ENCODE measurements around the gene CTSO.

CTSO gene

DNA sequence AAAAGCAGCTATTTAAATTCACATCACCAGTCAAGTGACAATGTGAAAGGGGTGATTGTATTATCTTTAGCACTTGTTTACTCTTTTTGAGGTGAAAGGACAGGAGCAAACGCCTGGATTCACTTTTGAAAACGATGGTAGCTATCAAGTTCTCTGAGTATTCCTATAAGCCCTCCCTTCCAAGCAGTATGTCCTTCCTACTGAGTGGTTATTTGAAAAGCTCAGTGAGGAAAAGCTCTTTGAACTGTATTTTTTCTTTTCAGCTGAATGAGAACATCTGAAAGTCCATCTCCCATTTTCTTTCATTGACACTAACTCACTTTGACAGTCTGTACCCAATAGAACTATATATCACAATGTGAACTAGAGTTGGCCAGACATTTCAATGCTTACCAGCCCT lies 9.1 kb upstream of the CTSO start:
- no peak for ATAC-seq
- TF ChIP-seq BACH2 (CRISPR knock-in tag; IDR thresholded peaks at IDR 0.05; ENCODE audit: borderline replicate concordance) (no peak), RARB (CRISPR knock-in tag; IDR thresholded peaks at IDR 0.05) (no peak), SNAI2 (CRISPR knock-in tag; IDR thresholded peaks at IDR 0.05) (no peak), ZNF565 (CRISPR knock-in tag; conservative IDR thresholded peaks at IDR 0.05; ENCODE audit: low read depth) (no peak), ZNF8 (CRISPR knock-in tag; IDR thresholded peaks at IDR 0.05) (no peak), PPARA (CRISPR knock-in tag; IDR thresholded peaks at IDR 0.05; ENCODE audit: borderline replicate concordance) (no peak), TCF4 (CRISPR knock-in tag; IDR thresholded peaks at IDR 0.05; ENCODE audit: borderline replicate concordance) (no peak), ESRRG (CRISPR knock-in tag; IDR thresholded peaks at IDR 0.05) (no peak)
- TF ChIP-seq, protein P1, sequence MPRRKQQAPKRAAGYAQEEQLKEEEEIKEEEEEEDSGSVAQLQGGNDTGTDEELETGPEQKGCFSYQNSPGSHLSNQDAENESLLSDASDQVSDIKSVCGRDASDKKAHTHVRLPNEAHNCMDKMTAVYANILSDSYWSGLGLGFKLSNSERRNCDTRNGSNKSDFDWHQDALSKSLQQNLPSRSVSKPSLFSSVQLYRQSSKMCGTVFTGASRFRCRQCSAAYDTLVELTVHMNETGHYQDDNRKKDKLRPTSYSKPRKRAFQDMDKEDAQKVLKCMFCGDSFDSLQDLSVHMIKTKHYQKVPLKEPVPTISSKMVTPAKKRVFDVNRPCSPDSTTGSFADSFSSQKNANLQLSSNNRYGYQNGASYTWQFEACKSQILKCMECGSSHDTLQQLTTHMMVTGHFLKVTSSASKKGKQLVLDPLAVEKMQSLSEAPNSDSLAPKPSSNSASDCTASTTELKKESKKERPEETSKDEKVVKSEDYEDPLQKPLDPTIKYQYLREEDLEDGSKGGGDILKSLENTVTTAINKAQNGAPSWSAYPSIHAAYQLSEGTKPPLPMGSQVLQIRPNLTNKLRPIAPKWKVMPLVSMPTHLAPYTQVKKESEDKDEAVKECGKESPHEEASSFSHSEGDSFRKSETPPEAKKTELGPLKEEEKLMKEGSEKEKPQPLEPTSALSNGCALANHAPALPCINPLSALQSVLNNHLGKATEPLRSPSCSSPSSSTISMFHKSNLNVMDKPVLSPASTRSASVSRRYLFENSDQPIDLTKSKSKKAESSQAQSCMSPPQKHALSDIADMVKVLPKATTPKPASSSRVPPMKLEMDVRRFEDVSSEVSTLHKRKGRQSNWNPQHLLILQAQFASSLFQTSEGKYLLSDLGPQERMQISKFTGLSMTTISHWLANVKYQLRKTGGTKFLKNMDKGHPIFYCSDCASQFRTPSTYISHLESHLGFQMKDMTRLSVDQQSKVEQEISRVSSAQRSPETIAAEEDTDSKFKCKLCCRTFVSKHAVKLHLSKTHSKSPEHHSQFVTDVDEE (CRISPR knock-in tag; IDR thresholded peaks at IDR 0.05): no peak

DNA sequence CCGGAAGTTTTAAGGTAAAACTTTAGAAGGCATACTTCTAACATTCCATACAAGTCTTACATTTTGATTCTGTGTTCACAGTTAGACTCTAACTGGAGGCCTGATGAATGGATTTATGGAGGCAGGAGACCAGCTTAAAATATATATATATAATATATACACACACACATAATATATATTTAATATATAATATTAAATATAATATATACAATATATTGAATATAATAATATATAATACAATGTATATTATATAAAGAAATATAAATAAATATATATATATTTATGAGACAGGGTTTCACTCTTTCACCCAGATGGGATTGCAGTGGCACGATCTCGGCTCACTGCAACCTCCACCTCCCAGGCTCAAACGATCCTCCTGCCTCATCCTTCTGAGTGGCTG lies 7.9 kb upstream of the CTSO start:
- TF ChIP-seq TOX (CRISPR knock-in tag; IDR thresholded peaks at IDR 0.05; ENCODE audit: borderline replicate concordance) (no peak), ISL1 (CRISPR knock-in tag; IDR thresholded peaks at IDR 0.05) (no peak), ZNF8 (CRISPR knock-in tag; IDR thresholded peaks at IDR 0.05) (no peak), BACH2 (CRISPR knock-in tag; IDR thresholded peaks at IDR 0.05; ENCODE audit: borderline replicate concordance) (no peak), ARNTL (CRISPR knock-in tag; IDR thresholded peaks at IDR 0.05; ENCODE audit: borderline replicate concordance, low read depth) (no peak)
- TF ChIP-seq, protein P2, sequence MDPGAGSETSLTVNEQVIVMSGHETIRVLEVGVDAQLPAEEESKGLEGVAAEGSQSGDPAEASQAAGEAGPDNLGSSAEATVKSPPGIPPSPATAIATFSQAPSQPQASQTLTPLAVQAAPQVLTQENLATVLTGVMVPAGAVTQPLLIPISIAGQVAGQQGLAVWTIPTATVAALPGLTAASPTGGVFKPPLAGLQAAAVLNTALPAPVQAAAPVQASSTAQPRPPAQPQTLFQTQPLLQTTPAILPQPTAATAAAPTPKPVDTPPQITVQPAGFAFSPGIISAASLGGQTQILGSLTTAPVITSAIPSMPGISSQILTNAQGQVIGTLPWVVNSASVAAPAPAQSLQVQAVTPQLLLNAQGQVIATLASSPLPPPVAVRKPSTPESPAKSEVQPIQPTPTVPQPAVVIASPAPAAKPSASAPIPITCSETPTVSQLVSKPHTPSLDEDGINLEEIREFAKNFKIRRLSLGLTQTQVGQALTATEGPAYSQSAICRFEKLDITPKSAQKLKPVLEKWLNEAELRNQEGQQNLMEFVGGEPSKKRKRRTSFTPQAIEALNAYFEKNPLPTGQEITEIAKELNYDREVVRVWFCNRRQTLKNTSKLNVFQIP (CRISPR knock-in tag; IDR thresholded peaks at IDR 0.05; ENCODE audit: borderline replicate concordance, low read depth): no peak
- ATAC-seq: no peak

DNA sequence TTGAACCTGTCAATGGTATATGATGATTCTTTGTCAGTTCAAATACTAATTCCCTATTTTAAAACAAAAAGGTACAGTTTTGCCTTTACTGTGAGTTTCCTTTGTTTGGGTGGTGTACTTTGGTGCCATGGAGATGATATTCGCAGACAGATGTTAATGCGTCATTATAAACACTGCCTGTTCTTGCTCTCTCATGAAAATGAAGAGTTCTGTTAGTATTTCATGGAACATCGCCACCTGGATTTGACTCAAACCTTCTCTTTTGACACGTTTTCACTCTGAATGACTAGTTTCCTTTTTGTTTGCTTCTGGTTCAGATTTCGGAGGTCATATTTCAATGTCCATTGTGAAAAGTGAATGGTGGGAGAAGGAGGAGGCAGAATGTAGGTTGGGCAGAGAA lies 6.9 kb upstream of the CTSO start:
- TF ChIP-seq, protein P3, sequence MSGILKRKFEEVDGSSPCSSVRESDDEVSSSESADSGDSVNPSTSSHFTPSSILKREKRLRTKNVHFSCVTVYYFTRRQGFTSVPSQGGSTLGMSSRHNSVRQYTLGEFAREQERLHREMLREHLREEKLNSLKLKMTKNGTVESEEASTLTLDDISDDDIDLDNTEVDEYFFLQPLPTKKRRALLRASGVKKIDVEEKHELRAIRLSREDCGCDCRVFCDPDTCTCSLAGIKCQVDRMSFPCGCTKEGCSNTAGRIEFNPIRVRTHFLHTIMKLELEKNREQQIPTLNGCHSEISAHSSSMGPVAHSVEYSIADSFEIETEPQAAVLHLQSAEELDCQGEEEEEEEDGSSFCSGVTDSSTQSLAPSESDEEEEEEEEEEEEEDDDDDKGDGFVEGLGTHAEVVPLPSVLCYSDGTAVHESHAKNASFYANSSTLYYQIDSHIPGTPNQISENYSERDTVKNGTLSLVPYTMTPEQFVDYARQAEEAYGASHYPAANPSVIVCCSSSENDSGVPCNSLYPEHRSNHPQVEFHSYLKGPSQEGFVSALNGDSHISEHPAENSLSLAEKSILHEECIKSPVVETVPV (CRISPR knock-in tag; IDR thresholded peaks at IDR 0.05): no peak
- TF ChIP-seq ZC3H10 (CRISPR knock-in tag; IDR thresholded peaks at IDR 0.05) (no peak), GLIS3 (CRISPR knock-in tag; IDR thresholded peaks at IDR 0.05) (no peak)
- TF ChIP-seq, protein P4, sequence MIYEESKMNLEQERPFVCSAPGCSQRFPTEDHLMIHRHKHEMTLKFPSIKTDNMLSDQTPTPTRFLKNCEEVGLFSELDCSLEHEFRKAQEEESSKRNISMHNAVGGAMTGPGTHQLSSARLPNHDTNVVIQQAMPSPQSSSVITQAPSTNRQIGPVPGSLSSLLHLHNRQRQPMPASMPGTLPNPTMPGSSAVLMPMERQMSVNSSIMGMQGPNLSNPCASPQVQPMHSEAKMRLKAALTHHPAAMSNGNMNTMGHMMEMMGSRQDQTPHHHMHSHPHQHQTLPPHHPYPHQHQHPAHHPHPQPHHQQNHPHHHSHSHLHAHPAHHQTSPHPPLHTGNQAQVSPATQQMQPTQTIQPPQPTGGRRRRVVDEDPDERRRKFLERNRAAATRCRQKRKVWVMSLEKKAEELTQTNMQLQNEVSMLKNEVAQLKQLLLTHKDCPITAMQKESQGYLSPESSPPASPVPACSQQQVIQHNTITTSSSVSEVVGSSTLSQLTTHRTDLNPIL (CRISPR knock-in tag; IDR thresholded peaks at IDR 0.05; ENCODE audit: low read depth): no peak
- ATAC-seq: no peak; the same call in 2 of the 3 replicates

DNA sequence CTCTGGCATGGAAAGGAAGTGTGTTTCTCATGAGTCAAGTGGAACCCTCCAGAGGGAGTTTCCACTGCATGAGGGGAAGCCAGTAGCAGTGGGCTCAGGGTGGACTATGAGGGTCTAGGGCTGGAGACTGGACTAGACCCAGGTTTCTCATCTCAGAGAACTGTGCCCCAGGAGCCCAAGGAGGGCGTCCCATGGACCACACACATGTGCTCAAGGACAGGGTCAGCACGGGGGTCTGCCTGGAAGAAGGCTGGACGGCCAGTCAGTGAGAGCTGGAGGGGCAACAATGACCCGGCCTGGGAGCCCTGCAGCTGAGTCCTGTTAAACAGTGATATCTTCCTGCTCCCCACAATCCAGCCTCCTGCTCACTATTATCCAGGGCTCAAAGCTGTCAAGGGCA lies 5.8 kb upstream of the CTSO start:
- ATAC-seq: no peak
- TF ChIP-seq, protein P4 (CRISPR knock-in tag; IDR thresholded peaks at IDR 0.05; ENCODE audit: low read depth): no peak
- TF ChIP-seq, protein P5, sequence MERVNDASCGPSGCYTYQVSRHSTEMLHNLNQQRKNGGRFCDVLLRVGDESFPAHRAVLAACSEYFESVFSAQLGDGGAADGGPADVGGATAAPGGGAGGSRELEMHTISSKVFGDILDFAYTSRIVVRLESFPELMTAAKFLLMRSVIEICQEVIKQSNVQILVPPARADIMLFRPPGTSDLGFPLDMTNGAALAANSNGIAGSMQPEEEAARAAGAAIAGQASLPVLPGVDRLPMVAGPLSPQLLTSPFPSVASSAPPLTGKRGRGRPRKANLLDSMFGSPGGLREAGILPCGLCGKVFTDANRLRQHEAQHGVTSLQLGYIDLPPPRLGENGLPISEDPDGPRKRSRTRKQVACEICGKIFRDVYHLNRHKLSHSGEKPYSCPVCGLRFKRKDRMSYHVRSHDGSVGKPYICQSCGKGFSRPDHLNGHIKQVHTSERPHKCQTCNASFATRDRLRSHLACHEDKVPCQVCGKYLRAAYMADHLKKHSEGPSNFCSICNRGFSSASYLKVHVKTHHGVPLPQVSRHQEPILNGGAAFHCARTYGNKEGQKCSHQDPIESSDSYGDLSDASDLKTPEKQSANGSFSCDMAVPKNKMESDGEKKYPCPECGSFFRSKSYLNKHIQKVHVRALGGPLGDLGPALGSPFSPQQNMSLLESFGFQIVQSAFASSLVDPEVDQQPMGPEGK (CRISPR knock-in tag; IDR thresholded peaks at IDR 0.05; ENCODE audit: borderline replicate concordance): no peak
- TF ChIP-seq ZNF565 (CRISPR knock-in tag; conservative IDR thresholded peaks at IDR 0.05; ENCODE audit: low read depth): no peak
- TF ChIP-seq ISL1 (CRISPR knock-in tag; IDR thresholded peaks at IDR 0.05): no peak
- TF ChIP-seq RARB (CRISPR knock-in tag; IDR thresholded peaks at IDR 0.05): no peak
- no peak for TF ChIP-seq ZFP30 (CRISPR knock-in tag; IDR thresholded peaks at IDR 0.05)
- TF ChIP-seq CSDC2 (CRISPR knock-in tag; IDR thresholded peaks at IDR 0.05): no peak
- no peak for TF ChIP-seq PPARA (CRISPR knock-in tag; IDR thresholded peaks at IDR 0.05; ENCODE audit: borderline replicate concordance)
- TF ChIP-seq, protein P3 (CRISPR knock-in tag; IDR thresholded peaks at IDR 0.05): no peak
- no peak for TF ChIP-seq SNAI2 (CRISPR knock-in tag; IDR thresholded peaks at IDR 0.05)
- TF ChIP-seq BACH2 (CRISPR knock-in tag; IDR thresholded peaks at IDR 0.05; ENCODE audit: borderline replicate concordance): no peak
- no peak for TF ChIP-seq ESRRG (CRISPR knock-in tag; IDR thresholded peaks at IDR 0.05)
- TF ChIP-seq, protein P2 (CRISPR knock-in tag; IDR thresholded peaks at IDR 0.05; ENCODE audit: borderline replicate concordance, low read depth): no peak
- TF ChIP-seq ZNF8 (CRISPR knock-in tag; IDR thresholded peaks at IDR 0.05): no peak
- TF ChIP-seq TOX (CRISPR knock-in tag; IDR thresholded peaks at IDR 0.05; ENCODE audit: borderline replicate concordance): no peak
- no peak for TF ChIP-seq ARNTL (CRISPR knock-in tag; IDR thresholded peaks at IDR 0.05; ENCODE audit: borderline replicate concordance, low read depth)
- TF ChIP-seq ZC3H10 (CRISPR knock-in tag; IDR thresholded peaks at IDR 0.05): no peak
- no peak for TF ChIP-seq ZNF70 (CRISPR knock-in tag; IDR thresholded peaks at IDR 0.05)

Measured in SK-N-SH treated with all-trans-retinoic acid at 6 μM for 48 hours (cell line).